NCI-H146 treated with DMSO at 0.1 percent for 48 hours (cell line): ENCODE measurements around the gene MANSC4.
"Not testable (repeated sequence)": the region's sequence is repeated elsewhere in the genome, so short reads cannot be mapped to it uniquely, and the experiment has no call there.

Source experiments
- DNase-seq: peaks from one replicate; lab custom pipeline; 2025; ENCODE audit not compliant: unreplicated experiment; lab: John Stamatoyannopoulos, UW

MANSC4 gene

DNA sequence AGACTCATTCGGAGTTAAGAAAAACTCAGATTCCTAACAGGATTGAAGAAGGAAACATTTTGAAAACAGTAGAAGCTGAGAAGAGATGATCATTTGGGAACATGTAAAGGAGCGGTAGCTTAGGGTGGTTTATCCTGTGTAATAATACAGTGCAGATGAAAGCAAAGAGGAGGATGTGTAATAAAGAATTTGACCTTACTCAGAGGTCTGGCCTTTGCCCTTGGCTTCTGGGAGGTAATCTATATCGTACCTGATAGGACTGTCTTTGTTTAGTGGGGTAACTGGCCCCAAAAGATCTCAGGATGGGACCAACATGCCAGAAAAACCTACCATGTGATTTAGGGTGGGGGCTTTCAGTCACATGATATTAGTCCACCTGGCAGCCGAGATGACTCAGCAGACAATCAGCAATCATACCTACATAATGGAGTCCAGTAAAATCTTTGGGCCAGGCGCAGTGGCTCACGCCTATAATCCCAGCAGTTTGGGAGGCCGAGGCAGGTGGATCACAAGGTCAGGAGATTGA is 23.3 kb downstream of the MANSC4 start:
- DNase-seq, result no peak

DNA sequence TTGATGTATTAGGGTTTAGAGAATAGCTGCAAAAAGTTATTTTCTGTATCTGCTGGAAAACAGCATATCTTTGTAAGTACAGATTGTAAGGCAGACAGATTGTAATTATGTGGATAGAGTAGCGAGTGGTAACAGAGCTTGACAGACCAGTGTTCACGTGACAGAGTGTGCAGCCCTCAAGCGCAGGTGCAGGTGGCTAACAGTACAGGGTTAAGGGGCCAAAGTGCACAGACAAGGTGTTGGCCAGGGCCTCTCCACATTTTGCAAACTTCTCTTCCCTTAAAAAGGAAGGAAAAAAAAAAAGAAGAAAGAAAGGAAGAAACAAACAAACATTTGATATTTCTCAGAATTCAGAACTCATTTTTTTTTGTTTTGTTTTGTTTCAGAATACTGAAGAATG is 25.2 kb downstream of the MANSC4 start:
- DNase-seq, result no peak

DNA sequence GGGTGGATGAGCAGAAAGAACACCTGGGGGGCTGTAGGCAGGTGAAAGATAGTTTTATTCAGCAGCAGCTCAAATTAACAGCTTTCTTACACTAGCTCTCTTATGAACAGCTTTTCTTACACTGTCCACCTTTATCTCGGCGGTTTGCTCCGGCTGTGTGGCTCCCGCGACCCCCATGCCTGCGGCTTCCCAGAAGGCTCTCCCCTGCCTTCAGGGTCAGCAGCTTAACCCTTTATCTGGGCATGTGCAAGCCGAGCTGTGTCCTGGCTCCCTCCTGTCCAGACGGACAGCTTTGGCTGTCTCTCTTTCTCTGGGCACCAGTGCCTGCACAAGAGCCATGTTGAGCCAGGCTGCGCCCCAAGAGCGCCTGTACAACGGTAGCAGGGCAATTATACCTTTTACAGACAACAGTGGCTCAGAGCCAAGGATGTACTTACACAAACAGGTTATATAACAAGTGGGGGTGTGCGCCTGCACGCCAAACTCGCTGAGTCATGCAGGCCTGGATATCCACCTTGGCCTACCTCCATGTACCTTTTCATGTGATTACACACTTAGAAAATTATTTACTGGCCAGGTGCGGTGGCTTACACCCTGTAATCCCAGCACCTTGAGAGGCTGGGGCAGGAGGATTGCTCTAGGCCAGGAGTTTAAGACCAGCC is 28.5 kb downstream of the MANSC4 start:
- DNase-seq, result peak; percentile 25

DNA sequence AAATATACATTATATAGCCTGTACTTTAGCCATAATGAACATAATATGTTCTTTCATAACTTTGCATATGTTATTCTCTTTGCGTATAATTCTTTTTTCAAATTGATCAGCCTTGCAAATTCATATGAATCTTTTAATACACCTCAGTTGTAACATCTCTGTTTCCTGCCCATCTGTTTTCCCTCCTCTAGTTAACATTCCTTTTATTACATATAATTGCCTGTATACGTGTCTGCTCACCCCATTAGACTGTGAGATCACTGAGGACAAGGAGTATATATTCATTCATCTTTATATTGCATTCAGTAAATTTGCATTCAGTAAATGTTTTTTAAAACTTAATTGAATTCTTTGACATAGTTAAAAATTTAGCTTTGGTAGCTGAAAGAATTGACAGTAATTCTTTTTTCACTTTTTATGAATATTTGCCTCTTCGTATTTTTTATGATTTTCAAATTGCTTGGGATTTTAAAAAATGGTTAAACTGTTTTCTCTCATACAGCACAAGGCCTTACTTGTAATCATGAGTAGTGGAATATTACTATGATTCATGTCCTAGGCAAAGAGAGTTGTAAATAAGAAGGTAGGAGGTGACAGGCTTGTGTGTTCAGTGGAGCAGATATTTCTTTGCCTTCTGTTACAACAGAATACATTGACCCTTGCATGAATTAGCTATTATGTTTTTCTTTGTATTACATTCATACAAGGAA is 32.8 kb downstream of the MANSC4 start:
- DNase-seq, result no peak

DNA sequence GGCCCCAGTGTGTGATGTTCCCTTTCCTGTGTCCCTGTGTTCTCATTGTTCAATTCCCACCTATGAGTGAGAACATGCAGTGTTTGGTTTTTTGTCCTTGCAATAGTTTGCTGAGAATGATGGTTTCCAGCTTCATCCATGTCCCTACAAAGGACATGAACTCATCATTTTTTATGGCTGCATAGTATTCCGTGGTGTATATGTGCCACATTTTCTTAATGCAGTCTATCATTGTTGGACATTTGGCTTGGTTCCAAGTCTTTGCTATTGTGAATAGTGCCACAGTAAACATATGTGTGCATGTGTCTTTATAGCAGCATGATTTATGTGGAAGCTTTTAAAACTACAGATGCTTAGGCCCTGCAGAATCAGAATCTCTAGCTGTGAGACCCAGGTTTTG is 34.3 kb downstream of the MANSC4 start:
- DNase-seq, result not testable (repeated sequence)

GRCh38 chr12:27743601-27744000 is 36.4 kb downstream of the MANSC4 start:
- DNase-seq, result no peak

- DNase-seq, result not testable (repeated sequence)
Observed at GRCh38 chr12:27734321-27734720, 45.7 kb downstream of the MANSC4 start.

DNA sequence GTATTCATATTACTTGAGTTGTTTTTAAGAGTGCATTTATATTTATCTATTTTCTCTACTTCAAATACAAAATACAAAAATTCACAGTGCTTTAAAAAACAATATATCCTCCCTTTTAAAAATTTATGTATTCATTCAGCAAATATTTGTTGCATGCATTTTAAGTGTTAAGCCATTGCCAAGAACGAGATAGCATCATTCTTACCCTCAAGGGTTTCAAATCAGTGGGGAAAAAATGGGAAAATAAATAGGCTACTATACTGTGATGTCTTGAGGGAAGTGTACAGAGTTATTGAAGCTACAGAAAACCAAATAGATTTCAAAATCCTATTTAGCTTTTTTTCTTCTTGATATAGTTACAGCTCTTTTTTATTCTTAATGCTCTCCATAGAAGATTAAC is 46.2 kb downstream of the MANSC4 start:
- no peak for DNase-seq

DNA sequence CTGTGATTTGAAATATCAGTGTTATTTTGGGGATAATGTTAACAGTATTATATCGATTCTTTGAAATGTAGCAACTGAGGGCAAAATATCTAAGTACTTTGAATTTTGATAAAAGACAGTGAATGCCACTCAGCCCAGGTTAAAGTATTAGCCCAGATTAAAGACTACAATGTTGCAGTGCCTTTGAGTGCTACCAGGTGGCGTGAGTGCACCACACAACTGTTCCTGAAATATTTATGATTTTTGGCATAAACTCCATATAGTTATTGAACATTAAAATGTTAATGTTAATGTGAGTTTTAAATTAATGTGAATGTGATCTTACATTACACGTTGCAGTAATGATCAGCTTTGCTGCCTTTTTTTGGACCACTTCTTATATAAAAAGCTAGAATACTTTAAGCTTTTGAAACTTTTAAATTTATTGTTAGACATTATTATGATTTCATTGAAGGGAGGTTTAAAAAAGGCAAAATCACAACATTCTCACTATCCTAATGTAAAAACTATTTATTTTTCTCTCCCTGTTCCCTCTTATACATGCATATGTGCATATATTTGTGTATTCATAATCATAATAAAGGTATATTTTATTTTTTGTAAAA is 46.9 kb downstream of the MANSC4 start:
- peak; percentile 12 for DNase-seq

DNA sequence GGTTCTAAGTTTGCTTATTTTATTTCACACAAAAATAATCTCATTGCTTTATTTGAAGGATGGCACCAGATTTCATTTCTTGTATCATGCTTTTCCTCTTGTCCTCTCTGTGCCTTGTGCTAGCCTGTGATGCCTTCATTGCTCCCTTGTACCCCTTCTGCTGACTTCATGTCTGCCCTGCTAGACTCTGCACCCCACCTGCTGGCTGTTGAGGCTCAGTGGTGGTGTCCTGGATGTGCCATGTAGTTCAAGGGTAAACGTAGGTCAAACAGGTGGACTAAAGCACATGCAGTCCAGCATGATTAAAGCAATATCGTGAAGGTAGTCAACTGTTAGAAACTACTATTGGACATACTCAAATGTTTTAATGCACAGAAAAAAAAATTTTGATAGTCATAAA is 47.8 kb downstream of the MANSC4 start:
- no peak for DNase-seq

DNA sequence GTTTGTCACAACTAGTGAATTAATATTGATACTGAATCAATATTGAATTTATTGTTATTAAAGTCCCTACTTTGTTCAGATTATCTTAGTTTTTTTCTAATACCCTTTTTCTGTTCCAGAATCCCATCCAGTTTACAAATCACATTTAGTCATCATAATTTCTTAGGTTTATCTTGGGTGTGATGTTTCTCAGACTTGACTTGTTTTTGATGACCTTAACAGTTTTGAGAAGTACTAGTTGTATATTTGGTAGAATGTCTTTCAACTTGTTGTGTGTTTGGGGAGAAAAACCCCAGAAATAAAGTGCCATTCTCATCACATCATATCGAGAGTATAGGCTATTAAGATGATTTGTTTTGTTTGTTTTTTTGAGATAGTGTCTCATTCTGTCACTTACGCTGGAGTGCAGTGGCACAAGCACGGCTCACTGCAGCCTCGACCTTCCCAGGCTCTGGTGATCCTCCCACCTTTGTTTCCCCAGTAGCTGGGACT is 49.9 kb downstream of the MANSC4 start:
- DNase-seq, result no peak

- DNase-seq, result no peak
Observed at GRCh38 chr12:27723212-27723611, 56.8 kb downstream of the MANSC4 start.
